ENCODE data around the gene MVB12B.
A peak's percentile ranks its signal among the peaks of the same experiment; 100 is the strongest.

Gene MVB12B

GRCh38 chr9:126408004-126408403 lies 81.4 kb downstream of the MVB12B start:
- no peak for DNase-seq (ENCODE audit: low spot score)

GRCh38 chr9:126410229-126410628 lies 83.6 kb downstream of the MVB12B start:
- DNase-seq (ENCODE audit: low spot score) = no peak

GRCh38 chr9:126411225-126411947 lies 84.8 kb downstream of the MVB12B start:
- no peak for DNase-seq (ENCODE audit: low spot score)

- no peak for DNase-seq (ENCODE audit: low spot score)
Observed at GRCh38 chr9:126411948-126412284, 85.3 kb downstream of the MVB12B start.

GRCh38 chr9:126412905-126413304 lies 86.3 kb downstream of the MVB12B start:
- no peak for DNase-seq (ENCODE audit: low spot score)

GRCh38 chr9:126413391-126414068 lies 86.9 kb downstream of the MVB12B start:
- DNase-seq (ENCODE audit: low spot score) = no peak

GRCh38 chr9:126415741-126416370 lies 89.2 kb downstream of the MVB12B start:
- no peak for DNase-seq (ENCODE audit: low spot score)

GRCh38 chr9:126417043-126417442 lies 90.4 kb downstream of the MVB12B start:
- DNase-seq (ENCODE audit: low spot score) = peak; percentile 64

- no peak for DNase-seq (ENCODE audit: low spot score)
Observed at GRCh38 chr9:126417684-126418083, 91.1 kb downstream of the MVB12B start.

- no peak for DNase-seq (ENCODE audit: low spot score)
Observed at GRCh38 chr9:126418608-126419007, 92.0 kb downstream of the MVB12B start.

GRCh38 chr9:126419475-126419874 lies 92.8 kb downstream of the MVB12B start:
- DNase-seq (ENCODE audit: low spot score) = no peak

GRCh38 chr9:126420135-126420534 lies 93.5 kb downstream of the MVB12B start:
- no peak for DNase-seq (ENCODE audit: low spot score)

GRCh38 chr9:126420643-126421564 lies 94.3 kb downstream of the MVB12B start:
- DNase-seq (ENCODE audit: low spot score) = no peak

GRCh38 chr9:126421567-126422428 lies 95.2 kb downstream of the MVB12B start:
- no peak for DNase-seq (ENCODE audit: low spot score)

GRCh38 chr9:126423142-126423915 lies 96.7 kb downstream of the MVB12B start:
- no peak for DNase-seq (ENCODE audit: low spot score)

GRCh38 chr9:126423916-126424185 lies 97.2 kb downstream of the MVB12B start:
- DNase-seq (ENCODE audit: low spot score) = no peak

- DNase-seq (ENCODE audit: low spot score) = no peak
Observed at GRCh38 chr9:126424511-126424910, 97.9 kb downstream of the MVB12B start.

- DNase-seq (ENCODE audit: low spot score) = no peak
Observed at GRCh38 chr9:126428534-126429175, 102.0 kb downstream of the MVB12B start.

GRCh38 chr9:126429190-126429589 lies 102.6 kb downstream of the MVB12B start:
- no peak for DNase-seq (ENCODE audit: low spot score)

GRCh38 chr9:126430124-126430523 lies 103.5 kb downstream of the MVB12B start:
- no peak for DNase-seq (ENCODE audit: low spot score)

Measured in LoVo (cell line).